ENCODE data around the gene CIZ1. TPM values are rescaled to one million over a fixed set of nuclear protein-coding genes. Genes with fewer than 3 reads are reported as not detected.

CIZ1 gene
- total and polyA plus RNA-seq, 9 of the 15 experiments (the other 6 are each of a cell fraction or from before 2014, with no cell fraction given): 6.6 to 329 (median 87.8) TPM

GRCh38 chr9:128159522-128159783 lies 31.9 kb downstream of the CIZ1 start (continued):
- TF ChIP-seq ELF4 (CRISPR knock-in tag; IDR thresholded peaks at IDR 0.05) (0 out of 2 replicates have a peak, but pooled peaks have one; percentile 8), SIN3A (IDR thresholded peaks at IDR 0.05; ENCODE audit: borderline replicate concordance in 2 of 2, control insufficient read depth in 1 of 2, low read depth in 2 of 2, low read length in 2 of 2) (peak in 1 of 2 experiments; percentile 62; a peak in 1 of 4 replicates), PHTF2 (CRISPR knock-in tag; IDR thresholded peaks at IDR 0.05) (no peak), HDAC6 (IDR thresholded peaks at IDR 0.05; ENCODE audit: low read depth, low read length) (no peak), HIVEP1 (CRISPR knock-in tag; IDR thresholded peaks at IDR 0.05) (peak; percentile 3), SMARCB1 (IDR thresholded peaks at IDR 0.05; ENCODE audit: insufficient read length, low read depth) (peak; percentile 53), ZNF175 (CRISPR knock-in tag; IDR thresholded peaks at IDR 0.05; ENCODE audit: low read depth) (no peak), REST (IDR thresholded peaks at IDR 0.05; ENCODE audit: borderline replicate concordance) (no peak), REST (CRISPR knock-in tag; IDR thresholded peaks at IDR 0.05; ENCODE audit: low read depth) (no peak), CCAR2 (IDR thresholded peaks at IDR 0.05; ENCODE audit: low read depth, low read length) (no peak), MTA3 (IDR thresholded peaks at IDR 0.05; ENCODE audit: borderline replicate concordance) (no peak), TCF7 (IDR thresholded peaks at IDR 0.05; ENCODE audit: borderline replicate concordance) (no peak), STAT5A (IDR thresholded peaks at IDR 0.05; ENCODE audit: borderline replicate concordance, low read length) (0 out of 2 replicates have a peak, but pooled peaks have one; percentile 18), RNF2 (IDR thresholded peaks at IDR 0.05) (no peak), SREBF1 (IDR thresholded peaks at IDR 0.05; ENCODE audit: borderline replicate concordance, low read depth, low read length) (no peak), ZZZ3 (IDR thresholded peaks at IDR 0.05) (no peak), SMARCA5 (IDR thresholded peaks at IDR 0.05) (0 out of 2 replicates have a peak, but pooled peaks have one; percentile 35), CBX2 (IDR thresholded peaks at IDR 0.05; ENCODE audit: insufficient read depth, low read length, poor library complexity, severe bottlenecking) (no peak), POLR2AphosphoS5 (IDR thresholded peaks at IDR 0.05; ENCODE audit: control insufficient read depth, insufficient read depth, low read depth, low read length) (no peak), FOXJ2 (tag; IDR thresholded peaks at IDR 0.05) (peak; percentile 62; the same call in 1 of the 2 replicates), BHLHE40 (IDR thresholded peaks at IDR 0.05; ENCODE audit: low read length) (peak; percentile 77)
- TF ChIP-seq, protein P1, sequence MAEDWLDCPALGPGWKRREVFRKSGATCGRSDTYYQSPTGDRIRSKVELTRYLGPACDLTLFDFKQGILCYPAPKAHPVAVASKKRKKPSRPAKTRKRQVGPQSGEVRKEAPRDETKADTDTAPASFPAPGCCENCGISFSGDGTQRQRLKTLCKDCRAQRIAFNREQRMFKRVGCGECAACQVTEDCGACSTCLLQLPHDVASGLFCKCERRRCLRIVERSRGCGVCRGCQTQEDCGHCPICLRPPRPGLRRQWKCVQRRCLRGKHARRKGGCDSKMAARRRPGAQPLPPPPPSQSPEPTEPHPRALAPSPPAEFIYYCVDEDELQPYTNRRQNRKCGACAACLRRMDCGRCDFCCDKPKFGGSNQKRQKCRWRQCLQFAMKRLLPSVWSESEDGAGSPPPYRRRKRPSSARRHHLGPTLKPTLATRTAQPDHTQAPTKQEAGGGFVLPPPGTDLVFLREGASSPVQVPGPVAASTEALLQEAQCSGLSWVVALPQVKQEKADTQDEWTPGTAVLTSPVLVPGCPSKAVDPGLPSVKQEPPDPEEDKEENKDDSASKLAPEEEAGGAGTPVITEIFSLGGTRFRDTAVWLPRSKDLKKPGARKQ (CRISPR knock-in tag; IDR thresholded peaks at IDR 0.05): no peak

Measured in K562 (cell line).